Measurements from ENCODE around the gene OSBP2.

Gene OSBP2

GRCh38 chr22:30695351-30695851 lies 727 bp downstream of the OSBP2 start:
- Histone ChIP-seq H4K20me1 (ENCODE audit: insufficient read depth, low read length, poor library complexity, severe bottlenecking) (no peaks in the 10 kb centered on the region), H3K9me3 (ENCODE audit: insufficient read depth, low read depth, low read length) (no peaks in the 10 kb centered on the region), H3K27me3 (ENCODE audit: insufficient read depth, low read length, poor library complexity, severe bottlenecking) (no peaks in the 10 kb centered on the region), H3F3A (ENCODE audit: low read depth) (no peaks in the 10 kb centered on the region), H3K9ac (ENCODE audit: low read depth, low read length, poor library complexity, severe bottlenecking) (no peak overlapping the region), H3K36me3 (ENCODE audit: insufficient read depth, low read length) (no peaks in the 10 kb centered on the region), H3K4me2 (ENCODE audit: low read depth, low read length, poor library complexity, severe bottlenecking) (no peak overlapping the region), H3K4me1 (ENCODE audit: insufficient read depth, low read length, poor library complexity, severe bottlenecking) (no peaks in the 10 kb centered on the region), H3K9me2 (replicated peaks; ENCODE audit: low read depth, low read length) (no peaks in the 10 kb centered on the region), H2AFZ (ENCODE audit: low read length) (no peak overlapping the region), H3K4me3 (ENCODE audit: low read length, poor library complexity, severe bottlenecking) (no peak overlapping the region), H3K79me2 (ENCODE audit: insufficient read depth, low read length) (no peaks in the 10 kb centered on the region)
- no peak for TF ChIP-seq EZH2phosphoT487 (IDR thresholded peaks at IDR 0.05; ENCODE audit: borderline replicate concordance)
- TF ChIP-seq, protein P1, sequence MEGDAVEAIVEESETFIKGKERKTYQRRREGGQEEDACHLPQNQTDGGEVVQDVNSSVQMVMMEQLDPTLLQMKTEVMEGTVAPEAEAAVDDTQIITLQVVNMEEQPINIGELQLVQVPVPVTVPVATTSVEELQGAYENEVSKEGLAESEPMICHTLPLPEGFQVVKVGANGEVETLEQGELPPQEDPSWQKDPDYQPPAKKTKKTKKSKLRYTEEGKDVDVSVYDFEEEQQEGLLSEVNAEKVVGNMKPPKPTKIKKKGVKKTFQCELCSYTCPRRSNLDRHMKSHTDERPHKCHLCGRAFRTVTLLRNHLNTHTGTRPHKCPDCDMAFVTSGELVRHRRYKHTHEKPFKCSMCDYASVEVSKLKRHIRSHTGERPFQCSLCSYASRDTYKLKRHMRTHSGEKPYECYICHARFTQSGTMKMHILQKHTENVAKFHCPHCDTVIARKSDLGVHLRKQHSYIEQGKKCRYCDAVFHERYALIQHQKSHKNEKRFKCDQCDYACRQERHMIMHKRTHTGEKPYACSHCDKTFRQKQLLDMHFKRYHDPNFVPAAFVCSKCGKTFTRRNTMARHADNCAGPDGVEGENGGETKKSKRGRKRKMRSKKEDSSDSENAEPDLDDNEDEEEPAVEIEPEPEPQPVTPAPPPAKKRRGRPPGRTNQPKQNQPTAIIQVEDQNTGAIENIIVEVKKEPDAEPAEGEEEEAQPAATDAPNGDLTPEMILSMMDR (conservative IDR thresholded peaks at IDR 0.05; ENCODE audit: low read length): no peak

GRCh38 chr22:30695871-30696655 lies 1.4 kb downstream of the OSBP2 start:
- no peaks in the 10 kb centered on the region for H3K79me2 ChIP-seq (ENCODE audit: insufficient read depth, low read length)
- no peak overlapping the region for H3K4me2 ChIP-seq (ENCODE audit: low read depth, low read length, poor library complexity, severe bottlenecking)
- TF ChIP-seq EZH2phosphoT487 (IDR thresholded peaks at IDR 0.05; ENCODE audit: borderline replicate concordance): no peak
- TF ChIP-seq, protein P1 (conservative IDR thresholded peaks at IDR 0.05; ENCODE audit: low read length): no peak
- no peaks in the 10 kb centered on the region for H3K36me3 ChIP-seq (ENCODE audit: insufficient read depth, low read length)
- H3K9me2 ChIP-seq (replicated peaks; ENCODE audit: low read depth, low read length): no peaks in the 10 kb centered on the region
- H2AFZ ChIP-seq (ENCODE audit: low read length): no peak overlapping the region
- H3K4me1 ChIP-seq (ENCODE audit: insufficient read depth, low read length, poor library complexity, severe bottlenecking): no peaks in the 10 kb centered on the region
- no peaks in the 10 kb centered on the region for H3K9me3 ChIP-seq (ENCODE audit: insufficient read depth, low read depth, low read length)
- no peaks in the 10 kb centered on the region for H3F3A ChIP-seq (ENCODE audit: low read depth)
- H3K9ac ChIP-seq (ENCODE audit: low read depth, low read length, poor library complexity, severe bottlenecking): no peak overlapping the region
- H4K20me1 ChIP-seq (ENCODE audit: insufficient read depth, low read length, poor library complexity, severe bottlenecking): no peaks in the 10 kb centered on the region
- H3K27me3 ChIP-seq (ENCODE audit: insufficient read depth, low read length, poor library complexity, severe bottlenecking): no peaks in the 10 kb centered on the region
- no peak overlapping the region for H3K4me3 ChIP-seq (ENCODE audit: low read length, poor library complexity, severe bottlenecking)

- Histone ChIP-seq H3K79me2 (ENCODE audit: insufficient read depth, low read length) (no peaks in the 10 kb centered on the region), H3K4me3 (ENCODE audit: low read length, poor library complexity, severe bottlenecking) (no peak overlapping the region), H3K4me1 (ENCODE audit: insufficient read depth, low read length, poor library complexity, severe bottlenecking) (no peaks in the 10 kb centered on the region), H3K36me3 (ENCODE audit: insufficient read depth, low read length) (no peaks in the 10 kb centered on the region), H3F3A (ENCODE audit: low read depth) (no peaks in the 10 kb centered on the region), H3K9me2 (replicated peaks; ENCODE audit: low read depth, low read length) (no peaks in the 10 kb centered on the region), H3K9me3 (ENCODE audit: insufficient read depth, low read depth, low read length) (no peaks in the 10 kb centered on the region), H3K4me2 (ENCODE audit: low read depth, low read length, poor library complexity, severe bottlenecking) (no peak overlapping the region), H2AFZ (ENCODE audit: low read length) (no peak overlapping the region), H3K27me3 (ENCODE audit: insufficient read depth, low read length, poor library complexity, severe bottlenecking) (no peaks in the 10 kb centered on the region), H3K9ac (ENCODE audit: low read depth, low read length, poor library complexity, severe bottlenecking) (no peak overlapping the region), H4K20me1 (ENCODE audit: insufficient read depth, low read length, poor library complexity, severe bottlenecking) (no peaks in the 10 kb centered on the region)
- no peak for TF ChIP-seq EZH2phosphoT487 (IDR thresholded peaks at IDR 0.05; ENCODE audit: borderline replicate concordance)
- TF ChIP-seq, protein P1 (conservative IDR thresholded peaks at IDR 0.05; ENCODE audit: low read length): no peak
These were observed 3.3 kb downstream of the OSBP2 start for GRCh38 chr22:30697975-30698374.

Data from Loucy (cell line).